CD4-positive, alpha-beta memory T cell (primary cell): ENCODE results near the gene DERL3. TPM values are rescaled to one million over a fixed set of nuclear protein-coding genes. Genes with fewer than 3 reads are reported as not detected.
A peak's percentile ranks its signal among the peaks of the same experiment; 100 is the strongest.

Experiments used
- CTCF ChIA-PET: fragments of 350-600 bp; sonication (Branson Sonifier 250); formaldehyde crosslinking; loops from one replicate; lab custom pipeline; 2021; ENCODE audit warnings: inconsistent platforms; ENCODE audit not compliant: partially characterized antibody; lab: Charles Lee
- POLR2A ChIA-PET: fragments of 350-600 bp; sonication (Branson Sonifier 250); formaldehyde crosslinking; loops from one replicate; lab custom pipeline; 2021; ENCODE audit not compliant: partially characterized antibody; lab: Charles Lee
- DNase-seq, 5 donors: peaks; one replicate each; pipeline versions ENCODE4 v3.0.0 to v3.0.0-alpha.2; 2020 to 2022; ENCODE audit warnings: mixed read lengths in 1 of 5
- H3K27ac ChIP-seq: one replicate; pipeline ENCODE4 v1.7.0; 2013; ENCODE audit warnings: low read depth, low read length
- H3K27me3 ChIP-seq: 2 replicates; pipeline ENCODE4 v1.7.0; 2013; ENCODE audit warnings: mild to moderate bottlenecking, low read length, moderate library complexity; ENCODE audit not compliant: insufficient read depth
- H3K36me3 ChIP-seq: 2 replicates; pipeline ENCODE4 v1.7.0; 2013; ENCODE audit warnings: mild to moderate bottlenecking, low read length, moderate library complexity; ENCODE audit not compliant: insufficient read depth
- H3K4me1 ChIP-seq: 2 replicates; pipeline ENCODE4 v1.7.0; 2013; ENCODE audit warnings: mild to moderate bottlenecking, low read length, moderate library complexity; ENCODE audit not compliant: insufficient read depth
- H3K4me3 ChIP-seq, 2 donors: one replicate each; pipeline ENCODE4 v1.7.0; 2013; ENCODE audit warnings: low read length in 2 of 2, mild to moderate bottlenecking in 1 of 2
- H3K9me3 ChIP-seq, 2 donors: one replicate each; pipeline ENCODE4 v1.7.0; 2013; ENCODE audit warnings: low read length in 2 of 2, control low read depth in 1 of 2; ENCODE audit not compliant: control insufficient read depth in 1 of 2
- H3K27ac Mint-ChIP-seq, 7 donors: one replicate each; pipeline ENCODE4 v1.8.0; 2020 to 2021; ENCODE audit warnings: mixed read lengths in 7 of 7, mild to moderate bottlenecking in 6 of 7, inconsistent platforms in 3 of 7, moderate library complexity in 3 of 7
- H3K27me3 Mint-ChIP-seq, 2 donors: one replicate each; pipeline ENCODE4 v1.8.0; 2020 to 2021; ENCODE audit warnings: mixed read lengths in 2 of 2
- H3K36me3 Mint-ChIP-seq, 2 donors: one replicate each; pipeline ENCODE4 v1.8.0; 2020 to 2021; ENCODE audit warnings: mixed read lengths in 2 of 2, inconsistent platforms in 1 of 2, mild to moderate bottlenecking in 1 of 2
- H3K4me1 Mint-ChIP-seq, 4 donors: one replicate each; pipeline ENCODE4 v1.8.0; 2020 to 2021; ENCODE audit warnings: mixed read lengths in 4 of 4, mild to moderate bottlenecking in 1 of 4
- H3K4me3 Mint-ChIP-seq, 8 donors: one replicate each; pipeline ENCODE4 v1.8.0; 2020 to 2021; ENCODE audit warnings: mixed read lengths in 8 of 8, mild to moderate bottlenecking in 7 of 8, moderate library complexity in 6 of 8, inconsistent platforms in 3 of 8
- H3K9me3 Mint-ChIP-seq, 8 donors: one replicate each; pipeline ENCODE4 v1.8.0; 2020 to 2021; ENCODE audit warnings: mixed read lengths in 8 of 8, mild to moderate bottlenecking in 5 of 8, inconsistent platforms in 3 of 8, moderate library complexity in 1 of 8
- intact Hi-C: fragments of 100-400 bp; cut with micrococcal nuclease; formaldehyde crosslinking; loops from one replicate; pipeline ENCODE4 v1.15.1; 2023
- polyA plus RNA-seq, 2 donors: library from polyadenylated mRNA; unstranded; fragments of 300-500 nt; fragmentation: Illumina TruSeq; gene quantifications; one replicate each; pipeline ENCODE4 v1.2.3, GENCODE V29; 2021
- total RNA-seq, 2 experiments: library from RNA; stranded (reverse); gene quantifications; one replicate each; pipeline ENCODE4 v1.2.3, GENCODE V29; 2021

The DERL3 gene
- total and polyA plus RNA-seq, 4 experiments from 2014 or later, result 0.25 to 2.9 (median 1.7) TPM

DNA sequence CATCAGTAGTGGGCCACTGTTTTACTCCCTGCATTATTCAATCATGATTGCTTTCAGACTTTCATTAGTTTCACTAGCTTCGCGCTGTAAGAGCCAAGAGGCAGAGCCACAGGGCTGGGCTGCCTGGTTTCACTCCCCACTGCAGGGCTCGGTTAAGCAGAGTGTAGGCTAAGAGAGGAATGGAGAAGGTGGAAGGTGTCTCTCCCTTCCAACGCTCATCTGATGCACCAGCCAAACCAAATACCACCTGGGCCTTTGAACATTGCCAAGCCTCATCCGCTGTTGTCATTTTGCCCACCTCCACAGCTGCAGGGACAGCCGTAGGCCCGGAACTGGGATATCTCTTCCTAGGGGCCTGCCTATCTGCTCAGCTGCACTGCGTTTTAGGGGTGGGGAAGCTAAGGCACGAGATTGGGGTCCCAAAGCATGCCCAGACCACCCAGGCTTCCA lies 52.5 kb downstream of the DERL3 start:
- POLR2A ChIA-PET, result interaction anchor here (0.9 to 2.4 kb wide), 10 partner anchors 12 to 769 kb away, joined by 3 to 15 read pairs (median 4); partner anchors contain the start of genes GUCD1, MIF, SLC2A11 and ZNF70
- no peak for DNase-seq

More for the DNA sequence above, 52.5 kb downstream of the DERL3 start:
- Mint-ChIP-seq H3K9me3 (no peaks in the 10 kb centered on the region), H3K36me3 (peaks cover 0 to 9% of the 10 kb centered on the region in 2 donors), H3K4me3 (peak overlapping the region; percentile 82 to 96 (median 88)), H3K27ac (peak overlapping the region; percentile 92 to 97 (median 93)), H3K27me3 (no peaks in the 10 kb centered on the region), H3K4me1 (peaks cover 16 to 40% (median 30%) of the 10 kb centered on the region in 4 donors)
- H3K4me1 ChIP-seq, result peaks cover 34% of the 10 kb centered on the region
- CTCF ChIA-PET, result interaction anchor here (0.7 to 2.1 kb wide), 4 partner anchors 15 to 108 kb away, joined by 3 to 6 read pairs (median 4); partner anchors contain the start of genes MIF and SLC2A11
- peak overlapping the region in 1 of 2 donors; percentile 55 for H3K4me3 ChIP-seq
- peak overlapping the region; percentile 98 for H3K27ac ChIP-seq
- no peaks in the 10 kb centered on the region for H3K9me3 ChIP-seq
- intact Hi-C loops, result loop anchor here (5.0 kb wide), 1 partner anchor 69 kb away; no protein-coding TSS in a partner anchor
- H3K27me3 ChIP-seq, result no peaks in the 10 kb centered on the region
- no peaks in the 10 kb centered on the region for H3K36me3 ChIP-seq

Other genes with a start within 250 kb of the DERL3 start
- gene DRICH1, start 206.7 kb downstream of the DERL3 start, total RNA-seq, result 1 to 10 TPM; 4.2 to 4.5 TPM
- not detected for gene DRICH1, start 206.7 kb downstream of the DERL3 start, polyA plus RNA-seq
- gene RGL4, start 148.0 kb downstream of the DERL3 start, total RNA-seq, result 1 to 10 TPM; 7.2 to 9.8 TPM
- gene RGL4, start 148.0 kb downstream of the DERL3 start, polyA plus RNA-seq, result 10 to 100 TPM; 58.3 to 64.9 TPM
- 1 to 10 TPM; 6.4 to 7.4 TPM for gene ZNF70, start 87.9 kb downstream of the DERL3 start, total RNA-seq
- gene ZNF70, start 87.9 kb downstream of the DERL3 start, polyA plus RNA-seq, result under 1 TPM in 1 of 2 donors, not detected in 1; 0.37 TPM
- not detected for gene VPREB3, start 84.6 kb downstream of the DERL3 start, total RNA-seq
- gene VPREB3, start 84.6 kb downstream of the DERL3 start, polyA plus RNA-seq, result 1 to 10 TPM; 1.2 to 5.5 TPM
- 1 to 10 TPM; 1.5 to 1.9 TPM for gene C22orf15, start 76.0 kb downstream of the DERL3 start, total RNA-seq
- 1 to 10 TPM in 1 of 2 donors, under 1 TPM in 1; 0.34 to 1.2 TPM for gene C22orf15, start 76.0 kb downstream of the DERL3 start, polyA plus RNA-seq
- gene CHCHD10, start 71.0 kb downstream of the DERL3 start, total RNA-seq, result 10 to 100 TPM; 44.7 to 45.9 TPM
- gene CHCHD10, start 71.0 kb downstream of the DERL3 start, polyA plus RNA-seq, result 10 to 100 TPM; 16.3 to 33.1 TPM
- 1 to 10 TPM in 1 of 2 experiments, under 1 TPM in 1; 0.79 to 1.6 TPM for gene MMP11, start 66.2 kb downstream of the DERL3 start, total RNA-seq
- gene MMP11, start 66.2 kb downstream of the DERL3 start, polyA plus RNA-seq, result 1 to 10 TPM; 1.0 to 1.1 TPM
- gene SMARCB1, start 52.0 kb downstream of the DERL3 start, total RNA-seq, result 10 to 100 TPM; 41.2 to 42.3 TPM
- 10 to 100 TPM; 36.6 to 46.0 TPM for gene SMARCB1, start 52.0 kb downstream of the DERL3 start, polyA plus RNA-seq
- 10 to 100 TPM; 24.5 to 27.2 TPM for gene SLC2A11, start 18.9 kb upstream of the DERL3 start, total RNA-seq
- 1 to 10 TPM; 3.9 to 5.0 TPM for gene SLC2A11, start 18.9 kb upstream of the DERL3 start, polyA plus RNA-seq
- gene MIF, start 55.4 kb upstream of the DERL3 start, total RNA-seq, result 100 to 1,000 TPM; 208 to 217 TPM
- 1,000 to 10,000 TPM; 1,156 to 1,346 TPM for gene MIF, start 55.4 kb upstream of the DERL3 start, polyA plus RNA-seq
- not detected for gene GSTT2B, start 122.2 kb upstream of the DERL3 start, total RNA-seq
- gene GSTT2B, start 122.2 kb upstream of the DERL3 start, polyA plus RNA-seq, result not detected
- gene DDTL, start 127.9 kb upstream of the DERL3 start, total RNA-seq, result 1 to 10 TPM; 5.3 to 6.1 TPM
- gene DDTL, start 127.9 kb upstream of the DERL3 start, polyA plus RNA-seq, result 1 to 10 TPM in 1 of 2 donors, under 1 TPM in 1; 0.32 to 1.9 TPM
- 10 to 100 TPM; 93.5 to 97.2 TPM for gene DDT, start 135.4 kb upstream of the DERL3 start, total RNA-seq
- 100 to 1,000 TPM; 103 to 133 TPM for gene DDT, start 135.4 kb upstream of the DERL3 start, polyA plus RNA-seq
- gene GSTT2, start 141.1 kb upstream of the DERL3 start, total RNA-seq, result not detected
- gene GSTT2, start 141.1 kb upstream of the DERL3 start, polyA plus RNA-seq, result not detected
- gene GSTT4, start 166.4 kb upstream of the DERL3 start, total RNA-seq, result not detected
- gene GSTT4, start 166.4 kb upstream of the DERL3 start, polyA plus RNA-seq, result not detected
- 100 to 1,000 TPM; 114 to 117 TPM for gene CABIN1, start 172.3 kb upstream of the DERL3 start, total RNA-seq
- 10 to 100 TPM in 1 of 2 donors, 1 to 10 TPM in 1; 2.2 to 14.8 TPM for gene CABIN1, start 172.3 kb upstream of the DERL3 start, polyA plus RNA-seq